Transverse colon (tissue), 3 donors: ENCODE data around the gene TTC23L.

ENCODE experiments used
- POLR2A ChIP-seq: fragments of 450-650 bp; IDR thresholded peaks from one replicate; pipeline ENCODE4 v1.6.1; 2016; ENCODE audit warnings: antibody characterized with exemption, mild to moderate bottlenecking, moderate library complexity
- TF ChIP-seq, protein P1 (sequence below), 5 experiments: fragments of 200-600 bp in 3 of 5; fragments of 450-650 bp in 2 of 5; sonication (generic) in 3 of 5; IDR thresholded peaks; 1 replicate in 2 of 5; 2 replicates in 3 of 5; pipeline ENCODE4 v1.5.1; 2016 to 2017; ENCODE audit warnings: antibody characterized with exemption in 5 of 5, inconsistent platforms in 3 of 5, mild to moderate bottlenecking in 2 of 5, moderate library complexity in 1 of 5

DNA sequence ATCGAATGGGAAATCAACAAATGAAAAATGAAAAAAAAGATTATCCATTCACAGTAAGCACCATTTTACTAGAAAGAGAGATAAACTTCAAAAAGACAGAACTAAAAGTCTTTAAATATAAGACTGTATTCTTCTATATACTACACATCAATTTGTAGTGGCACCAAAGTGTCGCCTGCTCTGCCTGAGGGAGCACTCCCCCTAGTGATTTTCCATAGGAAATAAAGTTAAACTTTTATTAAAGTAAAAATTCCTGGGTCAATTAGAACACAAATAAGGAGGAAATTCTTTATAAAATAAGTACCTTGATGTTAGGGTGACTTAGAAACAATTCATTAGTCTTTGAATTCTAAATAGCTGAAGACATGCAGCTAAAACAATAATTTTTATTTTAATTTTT, 66.6 kb downstream of the TTC23L start:
- TF ChIP-seq, protein P1, sequence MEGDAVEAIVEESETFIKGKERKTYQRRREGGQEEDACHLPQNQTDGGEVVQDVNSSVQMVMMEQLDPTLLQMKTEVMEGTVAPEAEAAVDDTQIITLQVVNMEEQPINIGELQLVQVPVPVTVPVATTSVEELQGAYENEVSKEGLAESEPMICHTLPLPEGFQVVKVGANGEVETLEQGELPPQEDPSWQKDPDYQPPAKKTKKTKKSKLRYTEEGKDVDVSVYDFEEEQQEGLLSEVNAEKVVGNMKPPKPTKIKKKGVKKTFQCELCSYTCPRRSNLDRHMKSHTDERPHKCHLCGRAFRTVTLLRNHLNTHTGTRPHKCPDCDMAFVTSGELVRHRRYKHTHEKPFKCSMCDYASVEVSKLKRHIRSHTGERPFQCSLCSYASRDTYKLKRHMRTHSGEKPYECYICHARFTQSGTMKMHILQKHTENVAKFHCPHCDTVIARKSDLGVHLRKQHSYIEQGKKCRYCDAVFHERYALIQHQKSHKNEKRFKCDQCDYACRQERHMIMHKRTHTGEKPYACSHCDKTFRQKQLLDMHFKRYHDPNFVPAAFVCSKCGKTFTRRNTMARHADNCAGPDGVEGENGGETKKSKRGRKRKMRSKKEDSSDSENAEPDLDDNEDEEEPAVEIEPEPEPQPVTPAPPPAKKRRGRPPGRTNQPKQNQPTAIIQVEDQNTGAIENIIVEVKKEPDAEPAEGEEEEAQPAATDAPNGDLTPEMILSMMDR (IDR thresholded peaks at IDR 0.05): no peak
- no peak for TF ChIP-seq POLR2A
